K562 (cell line): ENCODE data around the gene ARL2. TPM values are rescaled to one million over a fixed set of nuclear protein-coding genes. Genes with fewer than 3 reads are reported as not detected.

Experiments
- CBFA2T3 ChIP-seq: fragments of 450-650 bp; IDR thresholded peaks from 2 replicates; pipeline ENCODE4 v1.6.1; 2017
- HDAC8 ChIP-seq: fragments of 450-650 bp; IDR thresholded peaks from 2 replicates; pipeline ENCODE4 v1.6.1; 2016; ENCODE audit warnings: mild to moderate bottlenecking, missing genetic modification characterization, moderate library complexity, missing compliant biosample characterization
- MEIS2 ChIP-seq: fragments of 450-650 bp; IDR thresholded peaks from 2 replicates; pipeline ENCODE4 v1.6.1; 2014; ENCODE audit warnings: mild to moderate bottlenecking; ENCODE audit not compliant: partially characterized antibody
- NCOA2 ChIP-seq, 2 experiments: fragments of 450-650 bp; IDR thresholded peaks; 2 replicates each; pipeline ENCODE4 v1.6.1; 2018; ENCODE audit warnings: mild to moderate bottlenecking in 2 of 2, moderate library complexity in 1 of 2; ENCODE audit not compliant: partially characterized antibody in 2 of 2
- NCOR1 ChIP-seq: fragments of 450-650 bp; IDR thresholded peaks from 2 replicates; pipeline ENCODE4 v1.6.1; 2016; ENCODE audit warnings: mild to moderate bottlenecking, moderate library complexity
- PTBP1 ChIP-seq: fragments of 200-400 bp; formaldehyde crosslinking; IDR thresholded peaks from 2 replicates; pipeline ENCODE4 v1.6.1; 2017; ENCODE audit warnings: low read depth, low read length
- SP2 ChIP-seq: IDR thresholded peaks from 2 replicates; pipeline ENCODE4 v1.6.1; 2011; ENCODE audit warnings: mild to moderate bottlenecking, low read depth, low read length, moderate library complexity; ENCODE audit not compliant: poor library complexity, severe bottlenecking; ENCODE audit errors: extremely low read depth
- ZNF174 ChIP-seq: fragments of 250-450 bp; sonication (Bioruptor Pico); IDR thresholded peaks from 2 replicates; pipeline ENCODE4 v1.4.0; 2020; ENCODE audit warnings: mild to moderate bottlenecking
- ZNF175 ChIP-seq: fragments of 200-800 bp; sonication (Bioruptor generic); IDR thresholded peaks from 2 replicates; pipeline ENCODE4 v1.6.1; 2016; ENCODE audit warnings: low read depth, mild to moderate bottlenecking, missing genetic modification characterization, missing compliant biosample characterization
- ZNF431 ChIP-seq: sonication (generic); formaldehyde crosslinking; IDR thresholded peaks from 2 replicates; pipeline ENCODE4 v1.8.0; 2022; ENCODE audit warnings: mild to moderate bottlenecking, missing genetic modification reagents
- polyA plus RNA-seq, 8 experiments: library from polyadenylated mRNA; depleted of rRNA in 4 of 8; stranded (reverse) in 5 of 8; unstranded in 3 of 8; fragments of >200 nt; fragmentation: Nextera tagmentation in 2 of 8; fragmentation: Illumina TruSeq in 1 of 8; extraction: Ambion mirVana in 2 of 8; extraction: Trizol in 1 of 8; gene quantifications; 2 replicates each; pipeline versions ENCODE4 v1.2.1 to v1.2.3, GENCODE V29; 2011 to 2014; ENCODE audit warnings: inconsistent platforms in 1 of 8, missing spikeins in 1 of 8
- total RNA-seq, 7 experiments: library from RNA; depleted of rRNA in 6 of 7; stranded (reverse); fragments of >200 nt in 6 of 7; fragmentation: Illumina TruSeq in 2 of 7; extraction: Trizol in 2 of 7; gene quantifications; 2 replicates each; pipeline versions ENCODE4 v1.2.1 to v1.2.3, GENCODE V29; 2011 to 2021; ENCODE audit warnings: low replicate concordance in 1 of 7
- TF ChIP-seq, protein P1 (sequence below): sonication (generic); formaldehyde crosslinking; IDR thresholded peaks from 2 replicates; pipeline ENCODE4 v1.8.0; 2022; ENCODE audit warnings: mild to moderate bottlenecking, missing genetic modification reagents, borderline replicate concordance
- TF ChIP-seq, protein P2 (sequence below): sonication (generic); formaldehyde crosslinking; IDR thresholded peaks from 2 replicates; pipeline ENCODE4 v1.9.0; 2022; ENCODE audit warnings: mild to moderate bottlenecking, missing genetic modification reagents
- TF ChIP-seq, protein P3 (sequence below): fragments of 250-450 bp; sonication (Bioruptor Pico); IDR thresholded peaks from 2 replicates; pipeline ENCODE4 v1.8.0; 2022; ENCODE audit warnings: moderate library complexity, mild to moderate bottlenecking, inconsistent platforms
- TF ChIP-seq, protein P4 (sequence below): fragments of 250-450 bp; sonication (Bioruptor Pico); IDR thresholded peaks from 2 replicates; pipeline ENCODE4 v1.6.1; 2021; ENCODE audit warnings: mild to moderate bottlenecking
- TF ChIP-seq, protein P5 (sequence below): fragments of 150-350 bp; conservative IDR thresholded peaks from 2 replicates; pipeline ENCODE4 v1.6.1; 2014; ENCODE audit warnings: low read length
- TF ChIP-seq, protein P6 (sequence below): fragments of 250-450 bp; sonication (Bioruptor Pico); IDR thresholded peaks from 2 replicates; pipeline ENCODE4 v1.5.0; 2020; ENCODE audit warnings: mild to moderate bottlenecking, borderline replicate concordance

Gene ARL2
- total and polyA plus RNA-seq, 9 of the 15 experiments (the other 6 are each of a cell fraction or from before 2014, with no cell fraction given) = 5.7 to 154 (median 92.2) TPM

DNA sequence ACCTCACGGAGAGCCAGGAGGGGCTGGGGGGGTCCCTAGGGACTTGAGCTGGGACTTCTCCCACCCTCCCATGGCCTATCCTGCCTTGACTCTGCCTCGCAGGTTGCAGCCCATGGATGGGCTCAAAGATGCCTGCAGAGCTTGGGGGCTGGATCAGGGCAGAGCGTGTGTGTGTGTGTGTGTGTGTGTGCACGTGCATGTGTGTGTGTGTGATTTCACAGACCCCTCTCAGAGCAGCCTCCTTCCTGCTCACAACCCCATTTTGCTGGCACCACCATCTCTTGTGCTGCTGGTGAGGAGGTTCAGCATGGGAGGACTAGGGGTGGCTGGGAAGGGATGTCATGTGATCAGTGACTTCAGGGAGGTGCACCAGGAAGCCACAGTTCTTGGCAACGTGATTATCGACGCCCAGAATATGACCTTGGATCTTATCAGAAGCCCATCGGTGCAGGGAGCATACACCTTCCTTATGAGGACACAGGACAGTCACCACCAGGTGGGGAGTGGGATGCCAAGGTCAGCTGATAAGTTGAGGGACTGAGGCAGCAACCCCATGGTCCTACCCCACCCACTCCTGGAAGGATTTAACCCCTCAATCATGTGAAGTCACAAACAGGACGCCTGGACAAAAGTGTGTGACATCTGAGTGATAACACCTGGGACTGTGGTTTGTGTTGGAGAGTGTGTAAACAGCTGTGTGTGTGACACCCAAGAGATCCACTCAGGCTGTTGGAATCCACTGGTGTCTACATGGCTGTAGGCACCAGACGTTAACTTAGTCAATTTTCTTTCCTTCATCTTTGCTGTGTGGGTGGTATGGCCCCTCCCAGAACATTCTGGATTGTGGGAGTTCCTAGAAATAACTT is 46.2 kb downstream of the ARL2 start (continued):
- TF ChIP-seq, protein P1, sequence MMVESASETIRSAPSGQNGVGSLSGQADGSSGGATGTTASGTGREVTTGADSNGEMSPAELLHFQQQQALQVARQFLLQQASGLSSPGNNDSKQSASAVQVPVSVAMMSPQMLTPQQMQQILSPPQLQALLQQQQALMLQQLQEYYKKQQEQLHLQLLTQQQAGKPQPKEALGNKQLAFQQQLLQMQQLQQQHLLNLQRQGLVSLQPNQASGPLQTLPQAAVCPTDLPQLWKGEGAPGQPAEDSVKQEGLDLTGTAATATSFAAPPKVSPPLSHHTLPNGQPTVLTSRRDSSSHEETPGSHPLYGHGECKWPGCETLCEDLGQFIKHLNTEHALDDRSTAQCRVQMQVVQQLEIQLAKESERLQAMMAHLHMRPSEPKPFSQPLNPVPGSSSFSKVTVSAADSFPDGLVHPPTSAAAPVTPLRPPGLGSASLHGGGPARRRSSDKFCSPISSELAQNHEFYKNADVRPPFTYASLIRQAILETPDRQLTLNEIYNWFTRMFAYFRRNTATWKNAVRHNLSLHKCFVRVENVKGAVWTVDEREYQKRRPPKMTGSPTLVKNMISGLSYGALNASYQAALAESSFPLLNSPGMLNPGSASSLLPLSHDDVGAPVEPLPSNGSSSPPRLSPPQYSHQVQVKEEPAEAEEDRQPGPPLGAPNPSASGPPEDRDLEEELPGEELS (CRISPR knock-in tag) = no peak
- TF ChIP-seq NCOR1 (no peak), CBFA2T3 (peak; percentile 42; the same call in 1 of the 2 replicates), MEIS2 (peak; percentile 10), PTBP1 (no peak), ZNF175 (no peak), ZNF431 (CRISPR knock-in tag) (peak; percentile 40; the same call in 1 of the 2 replicates), NCOA2 (IDR thresholded peaks at IDR 0.05; ENCODE audit: partially characterized antibody in 2 of 2) (no peak), ZNF174 (no peak), SP2 (no peak), HDAC8 (tag) (0 out of 2 replicates have a peak, but pooled peaks have one; percentile 42)
- TF ChIP-seq, protein P2, sequence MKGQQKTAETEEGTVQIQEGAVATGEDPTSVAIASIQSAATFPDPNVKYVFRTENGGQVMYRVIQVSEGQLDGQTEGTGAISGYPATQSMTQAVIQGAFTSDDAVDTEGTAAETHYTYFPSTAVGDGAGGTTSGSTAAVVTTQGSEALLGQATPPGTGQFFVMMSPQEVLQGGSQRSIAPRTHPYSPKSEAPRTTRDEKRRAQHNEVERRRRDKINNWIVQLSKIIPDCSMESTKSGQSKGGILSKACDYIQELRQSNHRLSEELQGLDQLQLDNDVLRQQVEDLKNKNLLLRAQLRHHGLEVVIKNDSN = peak; percentile 59; the same call in 1 of the 2 replicates
- TF ChIP-seq, protein P3, sequence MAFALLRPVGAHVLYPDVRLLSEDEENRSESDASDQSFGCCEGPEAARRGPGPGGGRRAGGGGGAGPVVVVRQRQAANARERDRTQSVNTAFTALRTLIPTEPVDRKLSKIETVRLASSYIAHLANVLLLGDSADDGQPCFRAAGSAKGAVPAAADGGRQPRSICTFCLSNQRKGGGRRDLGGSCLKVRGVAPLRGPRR = no peak
- TF ChIP-seq, protein P4, sequence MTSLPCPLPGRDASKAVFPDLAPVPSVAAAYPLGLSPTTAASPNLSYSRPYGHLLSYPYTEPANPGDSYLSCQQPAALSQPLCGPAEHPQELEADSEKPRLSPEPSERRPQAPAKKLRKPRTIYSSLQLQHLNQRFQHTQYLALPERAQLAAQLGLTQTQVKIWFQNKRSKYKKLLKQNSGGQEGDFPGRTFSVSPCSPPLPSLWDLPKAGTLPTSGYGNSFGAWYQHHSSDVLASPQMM (CRISPR knock-in tag) = no peak
- TF ChIP-seq, protein P5, sequence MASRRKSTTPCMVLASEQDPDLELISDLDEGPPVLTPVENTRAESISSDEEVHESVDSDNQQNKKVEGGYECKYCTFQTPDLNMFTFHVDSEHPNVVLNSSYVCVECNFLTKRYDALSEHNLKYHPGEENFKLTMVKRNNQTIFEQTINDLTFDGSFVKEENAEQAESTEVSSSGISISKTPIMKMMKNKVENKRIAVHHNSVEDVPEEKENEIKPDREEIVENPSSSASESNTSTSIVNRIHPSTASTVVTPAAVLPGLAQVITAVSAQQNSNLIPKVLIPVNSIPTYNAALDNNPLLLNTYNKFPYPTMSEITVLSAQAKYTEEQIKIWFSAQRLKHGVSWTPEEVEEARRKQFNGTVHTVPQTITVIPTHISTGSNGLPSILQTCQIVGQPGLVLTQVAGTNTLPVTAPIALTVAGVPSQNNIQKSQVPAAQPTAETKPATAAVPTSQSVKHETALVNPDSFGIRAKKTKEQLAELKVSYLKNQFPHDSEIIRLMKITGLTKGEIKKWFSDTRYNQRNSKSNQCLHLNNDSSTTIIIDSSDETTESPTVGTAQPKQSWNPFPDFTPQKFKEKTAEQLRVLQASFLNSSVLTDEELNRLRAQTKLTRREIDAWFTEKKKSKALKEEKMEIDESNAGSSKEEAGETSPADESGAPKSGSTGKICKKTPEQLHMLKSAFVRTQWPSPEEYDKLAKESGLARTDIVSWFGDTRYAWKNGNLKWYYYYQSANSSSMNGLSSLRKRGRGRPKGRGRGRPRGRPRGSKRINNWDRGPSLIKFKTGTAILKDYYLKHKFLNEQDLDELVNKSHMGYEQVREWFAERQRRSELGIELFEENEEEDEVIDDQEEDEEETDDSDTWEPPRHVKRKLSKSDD = no peak
- TF ChIP-seq, protein P6, sequence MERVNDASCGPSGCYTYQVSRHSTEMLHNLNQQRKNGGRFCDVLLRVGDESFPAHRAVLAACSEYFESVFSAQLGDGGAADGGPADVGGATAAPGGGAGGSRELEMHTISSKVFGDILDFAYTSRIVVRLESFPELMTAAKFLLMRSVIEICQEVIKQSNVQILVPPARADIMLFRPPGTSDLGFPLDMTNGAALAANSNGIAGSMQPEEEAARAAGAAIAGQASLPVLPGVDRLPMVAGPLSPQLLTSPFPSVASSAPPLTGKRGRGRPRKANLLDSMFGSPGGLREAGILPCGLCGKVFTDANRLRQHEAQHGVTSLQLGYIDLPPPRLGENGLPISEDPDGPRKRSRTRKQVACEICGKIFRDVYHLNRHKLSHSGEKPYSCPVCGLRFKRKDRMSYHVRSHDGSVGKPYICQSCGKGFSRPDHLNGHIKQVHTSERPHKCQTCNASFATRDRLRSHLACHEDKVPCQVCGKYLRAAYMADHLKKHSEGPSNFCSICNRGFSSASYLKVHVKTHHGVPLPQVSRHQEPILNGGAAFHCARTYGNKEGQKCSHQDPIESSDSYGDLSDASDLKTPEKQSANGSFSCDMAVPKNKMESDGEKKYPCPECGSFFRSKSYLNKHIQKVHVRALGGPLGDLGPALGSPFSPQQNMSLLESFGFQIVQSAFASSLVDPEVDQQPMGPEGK (CRISPR knock-in tag) = no peak
